HepG2 (cell line): Measurements from ENCODE around the gene SLC51B. TPM values are rescaled to one million over a fixed set of nuclear protein-coding genes. Genes with fewer than 3 reads are reported as not detected.

Experiments used
- ATAC-seq: fragments of 200-7000 bp; cut with Tn5 transposase; 3 replicates; pipeline ENCODE4 v1.9.1; 2020; ENCODE audit warnings: mild to moderate bottlenecking, moderate library complexity
- BruUV-seq: library from RNA; stranded (reverse); fragments of 400-500 nt; replicated peaks from 2 replicates; lab custom pipeline; 2021; lab: Mats Ljungman, UMichigan
- CTCF ChIA-PET: fragments of 300-600 bp; formaldehyde crosslinking; extraction: SDS; loops from one replicate; lab custom pipeline; 2021; ENCODE audit warnings: low total read pairs, inconsistent platforms, low intra/inter-chr PET ratio; lab: Yijun Ruan, JAX
- POLR2A ChIA-PET: fragments of 350-600 bp; sonication (Branson Sonifier 250); formaldehyde crosslinking; loops from one replicate; lab custom pipeline; 2020; ENCODE audit warnings: antibody characterized with exemption, inconsistent platforms; lab: Yijun Ruan, JAX
- DNase-seq: peaks from one replicate; pipeline ENCODE4 v3.0.0-alpha.2; 2015; ENCODE audit warnings: low spot score
- FAIRE-seq: peaks from 3 replicates; lab custom pipeline; 2011; peaks lifted over from hg19 to GRCh38; lab: Jason Lieb, UNC
- H2AFZ ChIP-seq: one replicate; pipeline ENCODE4 v1.6.1; 2011; ENCODE audit warnings: low read length, inconsistent platforms
- H3K27ac ChIP-seq: fragments of 300-600 bp; 3 replicates; pipeline ENCODE4 v1.8.0; 2011; ENCODE audit warnings: mixed run types, mild to moderate bottlenecking, mixed read lengths, low read length, inconsistent platforms; ENCODE audit not compliant: insufficient read depth; ENCODE audit errors: extremely low read length
- H3K27me3 ChIP-seq, 2 experiments: fragments of 200-600 bp in 1 of 2; 2 replicates in 1 of 2; 3 replicates in 1 of 2; pipeline versions ENCODE4 v1.6.0 to v1.8.0; 2011; ENCODE audit warnings: low read length in 2 of 2, mild to moderate bottlenecking in 2 of 2, moderate library complexity in 2 of 2, inconsistent platforms in 1 of 2; ENCODE audit not compliant: insufficient read depth in 2 of 2, control insufficient read depth in 1 of 2
- H3K36me3 ChIP-seq, 2 experiments: fragments of 200-600 bp in 1 of 2; replicated peaks in 1 of 2; 2 replicates in 1 of 2; 3 replicates in 1 of 2; pipeline versions ENCODE4 v1.5.1 to v1.8.0; 2011; ENCODE audit warnings: low read length in 2 of 2, inconsistent platforms in 1 of 2; ENCODE audit not compliant: insufficient read depth in 2 of 2, control insufficient read depth in 1 of 2
- H3K4me1 ChIP-seq: 2 replicates; pipeline ENCODE4 v1.5.1; 2012; ENCODE audit warnings: low read length, inconsistent platforms; ENCODE audit not compliant: insufficient read depth
- H3K4me2 ChIP-seq: 2 replicates; pipeline ENCODE4 v1.6.0; 2011; ENCODE audit warnings: low read depth, low read length, inconsistent platforms
- H3K4me3 ChIP-seq, 3 experiments: fragments of 200-600 bp in 1 of 3; sonication (generic), shearing (Covaris generic) in 1 of 3; replicated peaks in 1 of 3; 2 replicates each; pipeline ENCODE4 v1.5.1; 2011 to 2016; ENCODE audit warnings: low read length in 3 of 3, inconsistent platforms in 2 of 3, low read depth in 2 of 3, mild to moderate bottlenecking in 2 of 3, control low read depth in 1 of 3, mixed read lengths in 1 of 3; ENCODE audit not compliant: insufficient read depth in 1 of 3
- H3K79me2 ChIP-seq: one replicate; pipeline ENCODE4 v1.6.1; 2011; ENCODE audit warnings: low read length, inconsistent platforms; ENCODE audit not compliant: insufficient read depth
- H3K9ac ChIP-seq: 2 replicates; pipeline ENCODE4 v1.6.0; 2011; ENCODE audit warnings: mild to moderate bottlenecking, low read depth, low read length, inconsistent platforms; ENCODE audit not compliant: insufficient read depth
- H3K9me3 ChIP-seq: 2 replicates; pipeline ENCODE4 v1.5.1; 2012; ENCODE audit warnings: mild to moderate bottlenecking, low read length
- H4K20me1 ChIP-seq: 2 replicates; pipeline ENCODE4 v1.6.0; 2011; ENCODE audit warnings: inconsistent platforms, mild to moderate bottlenecking, low read length, moderate library complexity; ENCODE audit not compliant: insufficient read depth
- DNMT1 ChIP-seq: sonication (generic); formaldehyde crosslinking; IDR thresholded peaks from 2 replicates; pipeline ENCODE4 v1.5.1; 2020; ENCODE audit warnings: mild to moderate bottlenecking, missing genetic modification reagents
- ERF ChIP-seq: IDR thresholded peaks from 2 replicates; pipeline ENCODE4 v1.6.1; 2018; ENCODE audit warnings: missing biosample characterization, missing genetic modification reagents
- HDAC1 ChIP-seq: sonication (generic); formaldehyde crosslinking; IDR thresholded peaks from 2 replicates; pipeline ENCODE4 v1.5.1; 2020; ENCODE audit warnings: mild to moderate bottlenecking, missing genetic modification reagents
- HNF4A ChIP-seq: sonication (generic); formaldehyde crosslinking; IDR thresholded peaks from 2 replicates; pipeline ENCODE4 v1.4.0; 2020; ENCODE audit warnings: missing genetic modification reagents
- SNAI1 ChIP-seq: sonication (generic); formaldehyde crosslinking; IDR thresholded peaks from 2 replicates; pipeline ENCODE4 v1.5.0; 2020; ENCODE audit warnings: mild to moderate bottlenecking, missing genetic modification reagents, borderline replicate concordance
- ZNF207 ChIP-seq: fragments of 450-650 bp; IDR thresholded peaks from 2 replicates; pipeline ENCODE4 v1.6.1; 2016; ENCODE audit warnings: antibody characterized with exemption, borderline replicate concordance
- ZNF264 ChIP-seq: sonication (generic); formaldehyde crosslinking; IDR thresholded peaks from 2 replicates; pipeline ENCODE4 v1.4.0; 2020; ENCODE audit warnings: missing genetic modification reagents
- ZNF792 ChIP-seq: IDR thresholded peaks from 2 replicates; pipeline ENCODE4 v1.6.1; 2016
- ZNF83 ChIP-seq: sonication (generic); formaldehyde crosslinking; IDR thresholded peaks from 2 replicates; pipeline ENCODE4 v1.4.0; 2020; ENCODE audit warnings: missing genetic modification reagents, mild to moderate bottlenecking, borderline replicate concordance
- ZNF878 ChIP-seq: sonication (generic); formaldehyde crosslinking; IDR thresholded peaks from 2 replicates; pipeline ENCODE4 v1.8.1; 2023; ENCODE audit warnings: mild to moderate bottlenecking, missing genetic modification reagents, moderate library complexity
- ZNF883 ChIP-seq: sonication (generic); formaldehyde crosslinking; IDR thresholded peaks from 2 replicates; pipeline ENCODE4 v1.5.1; 2020; ENCODE audit warnings: mild to moderate bottlenecking, missing genetic modification reagents; ENCODE audit errors: not compliant biosample characterization
- WGBS: methylation state at CpG from one replicate; pipeline ENCODE4 v1.1.6; 2017; ENCODE audit warnings: low lambda C conversion rate; 5-methylcytosine and 5-hydroxymethylcytosine counted together
- in situ Hi-C: cut with HindIII; loops from 2 replicates; pipeline ENCODE4 v1.10.0; 2017; ENCODE audit warnings: low pct_unique_long_range_greater_than_20kb; ENCODE audit not compliant: extremely low pct_ligation_motif_present
- intact Hi-C: fragments of 100-400 bp; cut with micrococcal nuclease; formaldehyde crosslinking; loops from one replicate; pipeline ENCODE4 v1.10.0; 2022; ENCODE audit not compliant: unreplicated experiment
- polyA plus RNA-seq, 8 experiments: library from polyadenylated mRNA; depleted of rRNA in 3 of 8; stranded (reverse) in 7 of 8; unstranded in 1 of 8; fragments of >200 nt; fragmentation: Illumina TruSeq in 4 of 8; extraction: Trizol in 4 of 8; gene quantifications; 2 replicates each; pipeline versions ENCODE4 v1.2.1 to v1.2.3, GENCODE V29; 2011 to 2016; ENCODE audit warnings: low read depth in 4 of 8, missing spikeins in 1 of 8, mixed read lengths in 1 of 8; ENCODE audit not compliant: insufficient read depth in 1 of 8
- total RNA-seq, 5 experiments: library from RNA; depleted of rRNA; stranded (reverse); fragments of >200 nt; fragmentation: Illumina TruSeq; extraction: Trizol; gene quantifications; 2 replicates each; pipeline ENCODE4 v1.2.3, GENCODE V29; 2016; ENCODE audit warnings: low read depth in 1 of 5

The SLC51B gene
- total and polyA plus RNA-seq, 2 of the 13 experiments (the other 11 are each of a cell fraction or from before 2014, with no cell fraction given): 14.9 to 17.1 TPM

- no peaks in the 10 kb centered on the region for H3K27me3 ChIP-seq
- no TSS peak for BruUV-seq
- H3K9me3 ChIP-seq: no peaks in the 10 kb centered on the region
- no peak overlapping the region for H3K9ac ChIP-seq
- peaks cover 14% of the 10 kb centered on the region for H3K4me1 ChIP-seq
- H3K79me2 ChIP-seq: no peaks in the 10 kb centered on the region
- WGBS: 59% methylated on average over 5 of the region's 5 CpGs
- H4K20me1 ChIP-seq: no peaks in the 10 kb centered on the region
- POLR2A ChIA-PET: interaction anchor here (0.6 kb wide), 1 partner anchor 8 kb away, joined by 3 read pairs; no protein-coding TSS in a partner anchor
- TF ChIP-seq ERF (CRISPR knock-in tag) (no peak), ZNF883 (no peak), ZNF83 (no peak), HDAC1 (no peak), ZNF264 (CRISPR knock-in tag) (no peak), DNMT1 (CRISPR knock-in tag) (no peak), ZNF878 (CRISPR knock-in tag) (no peak), ZNF207 (no peak), SNAI1 (CRISPR knock-in tag) (no peak)
- H2AFZ ChIP-seq: no peak overlapping the region
- H3K4me2 ChIP-seq: no peak overlapping the region
- no peak overlapping the region for H3K27ac ChIP-seq
- ATAC-seq (no peak), FAIRE-seq (no peak), DNase-seq (no peak)
- H3K36me3 ChIP-seq: no peaks in the 10 kb centered on the region
- intact Hi-C loops (no loop called here), in situ Hi-C loops (no loop called here)
- CTCF ChIA-PET: no interaction called here
- no peak overlapping the region for H3K4me3 ChIP-seq
Observed at GRCh38 chr15:64997066-64997465, 48.1 kb upstream of the SLC51B start.

GRCh38 chr15:64997745-64998375, 47.3 kb upstream of the SLC51B start:
- ChIA-PET CTCF (no interaction called here), POLR2A (no interaction called here)
- DNase-seq (no peak), FAIRE-seq (no peak), ATAC-seq (peak; percentile 37; the same call in 1 of the 3 replicates)
- H3K27ac ChIP-seq: no peak overlapping the region
- no peaks in the 10 kb centered on the region for H3K9me3 ChIP-seq
- no TSS peak for BruUV-seq
- H3K4me3 ChIP-seq: no peak overlapping the region
- H3K36me3 ChIP-seq: no peaks in the 10 kb centered on the region
- 0 out of 2 replicates have a peak, but pooled peaks have one; percentile 14 for TF ChIP-seq HNF4A (CRISPR knock-in tag)
- 0 out of 2 replicates have a peak, but pooled peaks have one; percentile 23 for TF ChIP-seq ZNF792 (CRISPR knock-in tag)
- no peak for TF ChIP-seq ERF (CRISPR knock-in tag)
- 14% methylated on average over 4 of the region's 4 CpGs for WGBS
- peaks cover 14% of the 10 kb centered on the region for H3K4me1 ChIP-seq
- intact Hi-C loops: no loop called here
- no peak overlapping the region for H2AFZ ChIP-seq
- no peaks in the 10 kb centered on the region for H4K20me1 ChIP-seq
- no peaks in the 10 kb centered on the region for H3K79me2 ChIP-seq
- no peaks in the 10 kb centered on the region for H3K27me3 ChIP-seq
- peak overlapping the region; percentile 13; the same call in 1 of the 2 replicates for H3K4me2 ChIP-seq
- H3K9ac ChIP-seq: no peak overlapping the region
- in situ Hi-C loops: no loop called here
